Endothelial cell of umbilical vein (primary cell): ENCODE results near the gene NQO1. TPM values are rescaled to one million over a fixed set of nuclear protein-coding genes. Genes with fewer than 3 reads are reported as not detected.

Source experiments
- BruUV-seq: library from RNA; stranded (reverse); fragments of 400-500 nt; replicated peaks from 2 replicates; lab custom pipeline; 2021; lab: Mats Ljungman, UMichigan
- CTCF ChIA-PET: fragments of 300-600, 350-600 bp; sonication (Branson Sonifier 250); formaldehyde crosslinking; loops from one replicate; lab custom pipeline; 2021; ENCODE audit warnings: antibody characterized with exemption, inconsistent platforms; lab: Charles Lee
- POLR2A ChIA-PET: fragments of 300-600, 350-600 bp; sonication (Branson Sonifier 250); formaldehyde crosslinking; loops from one replicate; lab custom pipeline; 2021; ENCODE audit warnings: antibody characterized with exemption, inconsistent platforms; lab: Charles Lee
- DNase-seq: peaks from one replicate; pipeline ENCODE4 v3.0.0-alpha.2; 2011; ENCODE audit warnings: low read depth, low spot score
- FAIRE-seq: peaks from 2 replicates; lab custom pipeline; 2011; peaks lifted over from hg19 to GRCh38; lab: Jason Lieb, UNC
- H2AFZ ChIP-seq: 2 replicates; pipeline ENCODE4 v1.6.0; 2012; ENCODE audit warnings: low read depth, low read length, control low read depth, inconsistent platforms
- H3K27ac ChIP-seq: 2 replicates; pipeline ENCODE4 v1.5.1; 2011; ENCODE audit warnings: low read depth, mild to moderate bottlenecking, control low read depth, low read length, moderate library complexity; ENCODE audit not compliant: insufficient read depth
- H3K27me3 ChIP-seq, 2 experiments: 2 replicates each; pipeline versions ENCODE4 v1.6.0 to v1.6.1; 2011; ENCODE audit warnings: low read length in 2 of 2, mixed read lengths in 1 of 2; ENCODE audit not compliant: control insufficient read depth in 2 of 2, insufficient read depth in 2 of 2
- H3K36me3 ChIP-seq, 2 experiments: 2 replicates in 1 of 2; 3 replicates in 1 of 2; pipeline ENCODE4 v1.5.1; 2011; ENCODE audit warnings: low read length in 2 of 2, mild to moderate bottlenecking in 1 of 2, moderate library complexity in 1 of 2; ENCODE audit not compliant: control insufficient read depth in 2 of 2, insufficient read depth in 2 of 2; ENCODE audit errors: extremely low read depth in 1 of 2
- H3K4me1 ChIP-seq: 3 replicates; pipeline ENCODE4 v1.5.1; 2011; ENCODE audit warnings: mild to moderate bottlenecking, low read length; ENCODE audit not compliant: control insufficient read depth, insufficient read depth; ENCODE audit errors: extremely low read depth
- H3K4me2 ChIP-seq: 2 replicates; pipeline ENCODE4 v1.6.1; 2011; ENCODE audit warnings: low read length, control low read depth, mixed read lengths; ENCODE audit not compliant: insufficient read depth
- H3K4me3 ChIP-seq, 3 experiments: fragments of 200-600 bp in 1 of 3; sonication (generic), shearing (Covaris generic) in 1 of 3; replicated peaks in 1 of 3; 2 replicates each; pipeline ENCODE4 v1.5.1; 2011 to 2016; ENCODE audit warnings: control low read depth in 3 of 3, low read length in 3 of 3, mild to moderate bottlenecking in 2 of 3, inconsistent platforms in 1 of 3, low read depth in 1 of 3, moderate library complexity in 1 of 3; ENCODE audit not compliant: insufficient read depth in 1 of 3
- H3K79me2 ChIP-seq: 2 replicates; pipeline ENCODE4 v1.6.0; 2012; ENCODE audit warnings: low read length, inconsistent platforms; ENCODE audit not compliant: control insufficient read depth, insufficient read depth
- H3K9ac ChIP-seq: replicated peaks from 2 replicates; pipeline ENCODE3; 2011; ENCODE audit warnings: low read length, control low read depth; ENCODE audit not compliant: insufficient read depth; ENCODE audit errors: extremely low read depth
- H3K9me1 ChIP-seq: replicated peaks from 3 replicates; pipeline ENCODE4 v1.6.0; 2011; ENCODE audit warnings: mild to moderate bottlenecking, low read length; ENCODE audit not compliant: control insufficient read depth, insufficient read depth; ENCODE audit errors: extremely low read depth
- H3K9me3 ChIP-seq: replicated peaks from 2 replicates; pipeline ENCODE4 v1.5.1; 2012; ENCODE audit warnings: low read length, inconsistent platforms; ENCODE audit not compliant: control insufficient read depth, insufficient read depth
- H4K20me1 ChIP-seq: replicated peaks from 2 replicates; pipeline ENCODE3; 2011; ENCODE audit warnings: mild to moderate bottlenecking, low read length; ENCODE audit not compliant: control insufficient read depth, insufficient read depth; ENCODE audit errors: extremely low read depth
- EZH2 ChIP-seq: IDR thresholded peaks from 2 replicates; pipeline ENCODE4 v1.6.1; 2012; ENCODE audit warnings: borderline replicate concordance, low read depth, mild to moderate bottlenecking, moderate library complexity, low read length, inconsistent platforms; ENCODE audit not compliant: severe bottlenecking
- FOS ChIP-seq: IDR thresholded peaks from 2 replicates; pipeline ENCODE4 v1.6.1; 2011; ENCODE audit warnings: mild to moderate bottlenecking, low read length, moderate library complexity, borderline replicate concordance; ENCODE audit not compliant: insufficient read depth
- GATA2 ChIP-seq: IDR thresholded peaks from 2 replicates; pipeline ENCODE4 v1.7.0; 2011; ENCODE audit warnings: low read depth, mild to moderate bottlenecking, moderate library complexity, mixed read lengths, low read length; ENCODE audit not compliant: insufficient read length, insufficient read depth
- JUN ChIP-seq: IDR thresholded peaks from 2 replicates; pipeline ENCODE4 v1.6.1; 2011; ENCODE audit warnings: borderline replicate concordance, low read depth; ENCODE audit not compliant: insufficient read length, insufficient read depth
- dilution Hi-C: fragments of 300-500 bp; cut with MboI; formaldehyde crosslinking; loops from one replicate; pipeline ENCODE4 v1.15.0; 2019; ENCODE audit warnings: low sequenced_read_pairs; ENCODE audit not compliant: extremely low pct_ligation_motif_present
- intact Hi-C: fragments of 100-400 bp; cut with micrococcal nuclease; formaldehyde crosslinking; loops from one replicate; pipeline ENCODE4 v1.10.0; 2022
- polyA plus RNA-seq, 4 experiments: library from polyadenylated mRNA; depleted of rRNA in 3 of 4; stranded (reverse) in 3 of 4; unstranded in 1 of 4; fragments of >200 nt; gene quantifications; 2 replicates each; pipeline versions ENCODE4 v1.2.1 to v1.2.3, GENCODE V29; 2011 to 2012; ENCODE audit warnings: missing spikeins in 1 of 4
- total RNA-seq: library from RNA; stranded (reverse); gene quantifications from 2 replicates; pipeline ENCODE4 v1.2.3, GENCODE V29; 2021
- TF ChIP-seq, protein P1 (sequence below), 2 donors: IDR thresholded peaks; 1 replicate in 1 of 2; 2 replicates in 1 of 2; pipeline ENCODE4 v1.5.1; 2011; ENCODE audit warnings: low read length in 2 of 2, mild to moderate bottlenecking in 2 of 2, moderate library complexity in 2 of 2, control low read depth in 1 of 2, inconsistent platforms in 1 of 2, low read depth in 1 of 2; ENCODE audit not compliant: insufficient read depth in 1 of 2; ENCODE audit errors: extremely low read depth in 1 of 2
- TF ChIP-seq, protein P2 (sequence below): IDR thresholded peaks from 2 replicates; pipeline ENCODE4 v1.6.1; 2011; ENCODE audit not compliant: insufficient read depth, insufficient read length

Gene NQO1
- total and polyA plus RNA-seq, 2 donors (not counting 3 experiments of a cell fraction or from before 2014, with no cell fraction given): 257 to 345 TPM

DNA sequence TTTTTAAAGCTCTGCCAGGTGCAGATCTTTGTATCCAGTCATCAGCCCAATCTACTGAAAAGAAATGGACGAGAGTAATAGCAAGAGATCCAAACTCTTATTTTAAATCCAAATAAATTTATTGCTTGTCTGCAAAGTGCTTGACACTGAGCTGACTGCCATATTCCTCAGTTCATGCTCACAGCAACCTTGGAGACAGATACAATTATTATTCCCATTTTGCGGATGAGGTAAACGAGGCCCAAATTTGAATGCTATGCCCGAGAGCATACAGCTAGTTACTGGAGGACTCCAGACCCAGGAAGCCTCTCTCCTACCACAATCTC lies 27.7 kb upstream of the NQO1 start:
- H3K79me2 ChIP-seq: peaks cover 38% of the 10 kb centered on the region
- no peak for FAIRE-seq
- no peaks in the 10 kb centered on the region for H3K9me3 ChIP-seq
- ChIA-PET CTCF (interaction anchor here (0.7 to 2.9 kb wide), 23 partner anchors 9 to 425 kb away, joined by 3 to 67 read pairs (median 5); partner anchors contain the start of gene NQO1), POLR2A (interaction anchor here (0.6 to 1.5 kb wide), 4 partner anchors 17 to 358 kb away, joined by 3 to 8 read pairs (median 4); partner anchors contain the start of gene NQO1)
- DNase-seq: no peak
- BruUV-seq: no TSS peak
- peak overlapping the region; percentile 39 to 87 (median 82) for H3K4me3 ChIP-seq
- peak overlapping the region; percentile 52 for H3K9ac ChIP-seq
- intact Hi-C loops: loop anchor here (1.0 kb wide), 3 partner anchors 28 to 358 kb away; partner anchors contain the start of gene NQO1
- H3K36me3 ChIP-seq: peaks cover 4 to 8% of the 10 kb centered on the region in 2 experiments
- peak overlapping the region; percentile 16 for H2AFZ ChIP-seq
- peaks cover 8% of the 10 kb centered on the region for H3K4me1 ChIP-seq
- peak overlapping the region; percentile 11 for H3K27ac ChIP-seq
- no peaks in the 10 kb centered on the region for H3K9me1 ChIP-seq
- dilution Hi-C loops: no loop called here
- TF ChIP-seq GATA2: no peak
- TF ChIP-seq, protein P1, sequence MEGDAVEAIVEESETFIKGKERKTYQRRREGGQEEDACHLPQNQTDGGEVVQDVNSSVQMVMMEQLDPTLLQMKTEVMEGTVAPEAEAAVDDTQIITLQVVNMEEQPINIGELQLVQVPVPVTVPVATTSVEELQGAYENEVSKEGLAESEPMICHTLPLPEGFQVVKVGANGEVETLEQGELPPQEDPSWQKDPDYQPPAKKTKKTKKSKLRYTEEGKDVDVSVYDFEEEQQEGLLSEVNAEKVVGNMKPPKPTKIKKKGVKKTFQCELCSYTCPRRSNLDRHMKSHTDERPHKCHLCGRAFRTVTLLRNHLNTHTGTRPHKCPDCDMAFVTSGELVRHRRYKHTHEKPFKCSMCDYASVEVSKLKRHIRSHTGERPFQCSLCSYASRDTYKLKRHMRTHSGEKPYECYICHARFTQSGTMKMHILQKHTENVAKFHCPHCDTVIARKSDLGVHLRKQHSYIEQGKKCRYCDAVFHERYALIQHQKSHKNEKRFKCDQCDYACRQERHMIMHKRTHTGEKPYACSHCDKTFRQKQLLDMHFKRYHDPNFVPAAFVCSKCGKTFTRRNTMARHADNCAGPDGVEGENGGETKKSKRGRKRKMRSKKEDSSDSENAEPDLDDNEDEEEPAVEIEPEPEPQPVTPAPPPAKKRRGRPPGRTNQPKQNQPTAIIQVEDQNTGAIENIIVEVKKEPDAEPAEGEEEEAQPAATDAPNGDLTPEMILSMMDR (IDR thresholded peaks at IDR 0.05; ENCODE audit: extremely low read depth in 1 of 2, insufficient read depth in 1 of 2, low read depth in 1 of 2, low read length in 2 of 2): no peak
- TF ChIP-seq, protein P2, sequence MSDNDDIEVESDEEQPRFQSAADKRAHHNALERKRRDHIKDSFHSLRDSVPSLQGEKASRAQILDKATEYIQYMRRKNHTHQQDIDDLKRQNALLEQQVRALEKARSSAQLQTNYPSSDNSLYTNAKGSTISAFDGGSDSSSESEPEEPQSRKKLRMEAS: no peak
- no peak for TF ChIP-seq FOS
- no peak for TF ChIP-seq EZH2
- TF ChIP-seq JUN: no peak
- no peaks in the 10 kb centered on the region for H4K20me1 ChIP-seq
- H3K4me2 ChIP-seq: peak overlapping the region; percentile 61
- no peaks in the 10 kb centered on the region for H3K27me3 ChIP-seq
